Kidney (tissue), 14 donors: ENCODE results near the gene SGSM2. TPM values are rescaled to one million over a fixed set of nuclear protein-coding genes. Genes with fewer than 3 reads are reported as not detected.

ENCODE experiments used
- DNase-seq, 5 donors: peaks; one replicate each; pipeline ENCODE4 v3.0.0-alpha.2; 2013 to 2020
- FAIRE-seq: peaks from 2 replicates; lab custom pipeline; 2012; peaks lifted over from hg19 to GRCh38; lab: Jason Lieb, UNC
- H3K27ac ChIP-seq, 2 donors: one replicate each; pipeline ENCODE4 v1.7.0; 2013; ENCODE audit warnings: low read depth in 2 of 2, low read length in 2 of 2, inconsistent platforms in 1 of 2
- H3K27me3 ChIP-seq: one replicate; pipeline ENCODE4 v1.7.1; 2013; ENCODE audit warnings: low read length, inconsistent platforms; ENCODE audit not compliant: control insufficient read depth, insufficient read depth
- H3K36me3 ChIP-seq, 3 donors: one replicate each; pipeline versions ENCODE4 v1.7.0 to v1.7.1; 2013; ENCODE audit warnings: low read length in 3 of 3, control low read depth in 1 of 3, inconsistent platforms in 1 of 3; ENCODE audit not compliant: insufficient read depth in 3 of 3, control insufficient read depth in 2 of 3
- H3K4me1 ChIP-seq, 3 donors: one replicate each; pipeline versions ENCODE4 v1.7.0 to v1.7.1; 2013; ENCODE audit warnings: low read length in 3 of 3, inconsistent platforms in 1 of 3, low read depth in 1 of 3; ENCODE audit not compliant: control insufficient read depth in 2 of 3, insufficient read depth in 2 of 3
- H3K4me3 ChIP-seq, 3 donors: one replicate each; pipeline versions ENCODE4 v1.7.0 to v1.8.1; 2013; ENCODE audit warnings: low read length in 3 of 3, control low read depth in 1 of 3, inconsistent platforms in 1 of 3
- H3K9ac ChIP-seq, 3 donors: one replicate each; pipeline versions ENCODE4 v1.7.0 to v1.7.1; 2013; ENCODE audit warnings: low read length in 3 of 3, control low read depth in 1 of 3, inconsistent platforms in 1 of 3
- H3K9me3 ChIP-seq, 3 donors: one replicate each; pipeline versions ENCODE4 v1.7.0 to v1.7.1; 2013; ENCODE audit warnings: low read length in 3 of 3, control low read depth in 1 of 3, inconsistent platforms in 1 of 3; ENCODE audit not compliant: control insufficient read depth in 2 of 3, insufficient read depth in 1 of 3
- intact Hi-C: fragments of 100-400 bp; cut with DNase I; formaldehyde crosslinking; loops from one replicate; pipeline ENCODE4 v1.11.1; 2022
- polyA plus RNA-seq: library from polyadenylated mRNA; stranded (reverse); fragments of 350-450 nt; fragmentation: Illumina TruSeq; extraction: RNeasy Lipid Tissue Mini Kit (QIAGEN cat#74804); gene quantifications from one replicate; pipeline ENCODE4 v1.2.3, GENCODE V29; 2014; ENCODE audit warnings: low read depth, low replicate concordance; ENCODE audit not compliant: insufficient read depth
- total RNA-seq: library from RNA; stranded (reverse); fragmentation: NEBNext Ultra II Directional; extraction: Animal tissue kit (Norgen Biotek cat#: 25700); gene quantifications from one replicate; pipeline ENCODE4 v1.2.1, GENCODE V29; 2021
- TF ChIP-seq, protein P1 (sequence below): IDR thresholded peaks from 3 replicates; pipeline ENCODE4 v1.5.1; 2012; ENCODE audit warnings: mild to moderate bottlenecking, moderate library complexity, borderline replicate concordance; ENCODE audit not compliant: insufficient read depth; ENCODE audit errors: extremely low read depth
- donor health status: control.
- donor health status: control.
- donor health status: control.
- donor health status: control.
- donor health status: control.
- donor health status: DM: yes; HTN: yes; CAD: no.
- donor health status: Normal renal cell carcinoma (clear cell type).

The SGSM2 gene
- total and polyA plus RNA-seq, 2 donors from 2014 or later = 33.7 to 58.0 TPM

DNA sequence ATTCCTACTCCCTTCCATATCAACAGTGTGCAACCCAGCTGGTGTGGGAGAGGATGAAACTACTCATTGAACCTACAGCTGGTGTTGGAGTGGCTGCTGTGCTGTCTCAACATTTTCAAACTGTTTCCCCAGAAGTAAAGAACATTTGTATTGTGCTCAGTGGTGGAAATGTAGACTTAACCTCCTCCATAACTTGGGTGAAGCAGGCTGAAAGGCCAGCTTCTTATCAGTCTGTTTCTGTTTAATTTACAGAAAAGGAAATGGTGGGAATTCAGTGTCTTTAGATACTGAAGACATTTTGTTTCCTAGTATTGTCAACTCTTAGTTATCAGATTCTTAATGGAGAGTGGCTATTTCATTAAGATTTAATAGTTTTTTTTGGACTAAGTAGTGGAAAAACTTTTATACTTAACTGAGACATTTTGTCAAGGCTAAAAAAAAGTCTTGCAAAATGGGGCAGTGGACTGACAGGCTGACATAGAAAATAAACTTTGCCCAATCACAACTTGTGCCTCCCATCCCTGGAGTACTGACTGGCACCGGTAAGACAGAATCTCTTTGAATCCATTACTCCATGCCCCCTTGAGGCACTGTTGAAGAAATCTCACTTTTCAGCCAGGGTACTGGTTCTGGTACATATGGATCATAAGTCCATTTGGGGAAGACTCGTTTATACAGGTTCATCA is 13.5 kb upstream of the SGSM2 start:
- TF ChIP-seq, protein P1, sequence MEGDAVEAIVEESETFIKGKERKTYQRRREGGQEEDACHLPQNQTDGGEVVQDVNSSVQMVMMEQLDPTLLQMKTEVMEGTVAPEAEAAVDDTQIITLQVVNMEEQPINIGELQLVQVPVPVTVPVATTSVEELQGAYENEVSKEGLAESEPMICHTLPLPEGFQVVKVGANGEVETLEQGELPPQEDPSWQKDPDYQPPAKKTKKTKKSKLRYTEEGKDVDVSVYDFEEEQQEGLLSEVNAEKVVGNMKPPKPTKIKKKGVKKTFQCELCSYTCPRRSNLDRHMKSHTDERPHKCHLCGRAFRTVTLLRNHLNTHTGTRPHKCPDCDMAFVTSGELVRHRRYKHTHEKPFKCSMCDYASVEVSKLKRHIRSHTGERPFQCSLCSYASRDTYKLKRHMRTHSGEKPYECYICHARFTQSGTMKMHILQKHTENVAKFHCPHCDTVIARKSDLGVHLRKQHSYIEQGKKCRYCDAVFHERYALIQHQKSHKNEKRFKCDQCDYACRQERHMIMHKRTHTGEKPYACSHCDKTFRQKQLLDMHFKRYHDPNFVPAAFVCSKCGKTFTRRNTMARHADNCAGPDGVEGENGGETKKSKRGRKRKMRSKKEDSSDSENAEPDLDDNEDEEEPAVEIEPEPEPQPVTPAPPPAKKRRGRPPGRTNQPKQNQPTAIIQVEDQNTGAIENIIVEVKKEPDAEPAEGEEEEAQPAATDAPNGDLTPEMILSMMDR = no peak
- H3K27me3 ChIP-seq = no peaks in the 10 kb centered on the region
- intact Hi-C loops = no loop called here
- H3K27ac ChIP-seq = no peak overlapping the region
- no peak overlapping the region for H3K4me3 ChIP-seq
- FAIRE-seq (no peak), DNase-seq (no peak)
- H3K9ac ChIP-seq = no peak overlapping the region
- peaks cover 6 to 27% (median 26%) of the 10 kb centered on the region in 3 donors for H3K36me3 ChIP-seq
- no peaks in the 10 kb centered on the region for H3K9me3 ChIP-seq
- H3K4me1 ChIP-seq = no peaks in the 10 kb centered on the region

DNA sequence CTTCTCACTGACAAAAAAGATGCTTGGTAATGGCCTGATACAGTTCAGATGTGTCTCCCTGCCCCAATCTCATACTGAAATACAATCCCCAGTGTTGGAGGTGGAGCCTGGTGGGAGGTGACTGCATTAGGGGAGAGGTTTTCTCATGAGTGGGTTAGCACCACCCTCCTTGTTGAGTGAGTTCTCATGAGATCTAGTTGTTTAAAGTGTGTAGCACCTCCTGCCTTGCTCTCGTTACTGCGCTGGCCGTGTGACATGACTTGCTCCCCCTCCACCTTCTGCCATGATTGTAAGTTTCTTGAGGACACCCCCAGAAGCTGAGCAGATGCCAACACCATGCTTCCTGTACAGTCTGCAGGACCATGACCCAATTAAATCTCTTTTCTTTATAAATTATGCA is 6.0 kb upstream of the SGSM2 start:
- Histone ChIP-seq H3K9me3 (no peaks in the 10 kb centered on the region), H3K36me3 (peaks cover 36 to 43% (median 38%) of the 10 kb centered on the region in 3 donors), H3K9ac (no peak overlapping the region), H3K4me3 (no peak overlapping the region), H3K4me1 (peaks cover 0 to 6% (median 3%) of the 10 kb centered on the region in 3 donors), H3K27me3 (no peaks in the 10 kb centered on the region), H3K27ac (no peak overlapping the region)
- DNase-seq = no peak
- FAIRE-seq = no peak
- TF ChIP-seq, protein P1 = no peak
- intact Hi-C loops = no loop called here

DNA sequence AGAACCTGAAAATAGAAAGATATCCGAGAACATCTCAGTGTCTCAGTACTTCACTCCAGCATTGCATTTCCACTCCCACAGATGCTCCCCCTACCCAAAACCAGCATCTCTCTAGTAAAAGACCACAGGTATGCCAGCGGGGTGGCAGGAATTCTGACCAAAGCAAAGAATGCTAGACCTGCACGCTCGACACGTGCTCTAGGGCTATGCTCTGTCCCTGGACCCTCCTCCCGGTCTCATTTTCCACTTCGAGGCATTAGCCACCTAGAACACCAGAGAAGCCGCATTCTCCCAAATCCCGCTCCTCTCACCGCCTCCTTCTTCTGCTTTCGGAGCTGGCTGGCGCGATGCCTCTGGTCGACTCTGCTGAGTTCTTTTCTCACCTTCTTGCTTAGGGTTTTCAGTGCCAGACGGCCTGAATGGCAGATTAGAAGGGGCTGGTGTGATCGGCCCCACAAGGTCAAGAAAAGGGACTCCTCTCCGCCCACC is 1.5 kb upstream of the SGSM2 start:
- peak in 1 of 5 donors; percentile 15 for DNase-seq

More for the DNA sequence above, 1.5 kb upstream of the SGSM2 start:
- intact Hi-C loops = no loop called here
- Histone ChIP-seq H3K27me3 (no peaks in the 10 kb centered on the region), H3K9me3 (no peaks in the 10 kb centered on the region), H3K4me3 (peak overlapping the region; percentile 90 to 99 (median 94)), H3K9ac (peak overlapping the region; percentile 38 to 83 (median 81)), H3K36me3 (peaks cover 24 to 33% (median 29%) of the 10 kb centered on the region in 3 donors), H3K27ac (no peak overlapping the region), H3K4me1 (peaks cover 0 to 9% (median 6%) of the 10 kb centered on the region in 3 donors)
- TF ChIP-seq, protein P1 = no peak
- FAIRE-seq = no peak
